HG02885 (cell line): Measurements from ENCODE around the gene CYFIP1.

Experiments
- ATAC-seq: cut with Tn5 transposase; IDR thresholded peaks from one replicate; pipeline ENCODE4 v1.9.1; 2021; ENCODE audit warnings: mild to moderate bottlenecking; ENCODE audit not compliant: unreplicated experiment, poor library complexity

CYFIP1 gene

DNA sequence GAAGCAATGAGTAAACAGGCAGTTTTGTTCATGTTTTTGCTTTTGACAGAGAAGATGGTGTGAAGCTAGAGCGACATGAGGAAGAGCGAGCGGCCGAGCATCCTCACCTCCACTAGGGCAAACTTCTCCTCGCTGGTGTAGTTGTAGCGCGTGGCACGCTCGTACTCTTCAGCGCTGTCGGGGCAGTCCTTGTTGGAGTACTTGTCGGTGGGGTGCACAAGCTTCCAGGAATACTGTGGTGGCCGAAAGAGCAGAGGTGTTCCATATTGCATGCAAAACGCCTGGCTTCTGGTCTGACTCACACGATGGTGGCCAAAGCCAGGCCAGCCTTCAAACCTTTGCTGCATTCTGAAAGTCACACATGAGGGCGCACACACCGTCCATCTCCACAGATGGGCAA, 54.3 kb downstream of the CYFIP1 start:
- no peak for ATAC-seq

DNA sequence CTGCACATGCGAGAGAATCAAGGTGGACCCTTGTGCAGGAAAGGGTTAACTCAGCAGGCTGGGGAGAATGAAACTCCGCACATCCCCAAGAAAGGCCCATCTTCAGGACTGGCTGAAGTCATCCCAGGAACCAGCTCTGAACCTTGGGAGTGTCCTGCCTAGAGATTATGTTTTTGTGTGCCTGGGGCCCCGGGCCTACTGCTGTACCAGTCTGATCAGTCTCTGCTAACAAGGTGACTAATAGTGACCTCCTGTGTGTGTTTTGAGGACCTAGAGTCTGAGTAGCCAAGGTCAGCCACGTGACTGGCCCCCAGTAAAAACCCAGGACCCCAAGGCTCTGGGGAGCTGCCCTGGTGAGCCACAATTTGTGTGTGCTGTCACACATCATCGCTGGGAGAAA, 58.2 kb downstream of the CYFIP1 start:
- ATAC-seq: no peak

DNA sequence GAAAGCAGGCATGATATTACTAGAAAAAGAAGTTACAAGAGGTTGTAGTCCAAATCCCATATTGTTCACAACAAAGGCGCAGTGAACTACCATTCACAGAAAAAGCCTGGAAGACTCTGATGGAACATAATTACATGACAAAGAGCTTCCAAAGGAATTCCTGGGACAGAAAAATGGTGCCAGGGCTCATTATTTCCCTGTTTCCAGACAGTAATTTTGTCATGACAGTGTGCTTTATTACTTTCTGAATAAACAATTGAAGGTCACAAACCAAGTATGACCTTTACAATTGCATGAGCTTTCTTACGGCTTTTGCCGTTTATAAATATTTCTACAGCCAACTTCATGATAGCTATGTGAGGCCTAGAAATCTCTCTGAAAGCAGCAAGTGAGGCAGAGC, 61.0 kb downstream of the CYFIP1 start:
- ATAC-seq: no peak

DNA sequence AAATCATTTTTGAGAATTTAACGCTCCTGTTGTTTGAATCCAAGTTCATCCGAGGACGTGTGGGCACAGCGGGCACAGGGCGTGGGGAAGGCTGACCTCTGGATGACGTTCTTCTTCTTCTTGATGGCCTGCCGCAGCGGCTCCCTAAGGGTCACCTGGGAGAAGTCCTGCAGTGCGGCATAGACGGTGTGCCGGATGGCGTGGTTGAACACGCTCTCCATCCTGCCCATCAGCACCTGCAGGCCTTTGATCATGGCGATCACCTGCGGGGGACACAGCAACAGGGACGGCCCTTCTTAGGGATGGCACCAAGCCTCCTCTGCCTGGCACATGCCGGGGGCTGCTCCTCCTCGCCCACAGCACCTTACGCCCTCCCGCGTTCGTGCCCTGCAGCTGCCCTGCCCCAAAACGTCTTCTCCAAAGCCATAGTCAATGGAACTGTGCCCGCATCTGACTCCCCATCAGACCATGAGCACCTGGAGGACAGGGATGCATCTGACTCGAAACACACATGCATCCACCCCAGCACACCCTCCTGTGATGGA, 61.5 kb downstream of the CYFIP1 start:
- no peak for ATAC-seq

DNA sequence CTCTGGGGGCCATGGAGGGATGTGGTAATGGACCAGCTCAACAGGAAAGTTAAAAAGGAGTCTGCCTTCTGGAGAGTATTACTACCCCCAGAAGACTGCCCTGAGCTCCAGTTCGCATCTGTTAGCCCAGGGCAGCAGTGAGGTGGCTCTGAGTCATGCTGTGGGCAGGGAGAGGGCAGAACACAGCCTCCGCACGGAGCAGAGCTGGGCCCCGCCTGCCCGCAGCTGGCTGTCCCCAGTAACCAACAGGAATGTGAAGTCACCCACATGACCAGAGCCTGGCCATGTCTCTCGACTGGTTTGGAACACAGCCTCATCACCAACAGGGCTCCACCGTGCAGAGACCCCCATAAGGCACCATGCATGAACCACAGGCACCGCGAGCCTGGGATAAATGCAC, 62.1 kb downstream of the CYFIP1 start:
- no peak for ATAC-seq

DNA sequence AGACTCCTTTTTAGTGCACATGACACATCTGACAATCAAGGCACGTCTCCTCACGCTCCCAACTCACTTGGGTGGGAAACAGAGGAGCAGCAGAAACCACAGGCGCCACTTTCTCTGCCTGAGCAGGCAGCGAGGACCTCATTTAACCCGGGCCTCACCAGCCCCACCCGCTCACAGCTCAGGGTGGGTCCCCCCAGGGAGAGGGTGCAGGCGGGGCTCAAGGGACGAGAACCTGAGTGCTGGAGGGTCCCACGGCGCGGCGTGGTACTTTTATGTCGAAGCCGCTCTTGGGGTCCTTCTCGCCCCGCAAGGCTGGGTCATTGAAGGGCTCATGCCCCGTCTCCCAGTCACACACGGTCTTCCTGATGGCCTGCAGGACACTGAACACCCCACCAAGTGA, 62.6 kb downstream of the CYFIP1 start:
- ATAC-seq: no peak

DNA sequence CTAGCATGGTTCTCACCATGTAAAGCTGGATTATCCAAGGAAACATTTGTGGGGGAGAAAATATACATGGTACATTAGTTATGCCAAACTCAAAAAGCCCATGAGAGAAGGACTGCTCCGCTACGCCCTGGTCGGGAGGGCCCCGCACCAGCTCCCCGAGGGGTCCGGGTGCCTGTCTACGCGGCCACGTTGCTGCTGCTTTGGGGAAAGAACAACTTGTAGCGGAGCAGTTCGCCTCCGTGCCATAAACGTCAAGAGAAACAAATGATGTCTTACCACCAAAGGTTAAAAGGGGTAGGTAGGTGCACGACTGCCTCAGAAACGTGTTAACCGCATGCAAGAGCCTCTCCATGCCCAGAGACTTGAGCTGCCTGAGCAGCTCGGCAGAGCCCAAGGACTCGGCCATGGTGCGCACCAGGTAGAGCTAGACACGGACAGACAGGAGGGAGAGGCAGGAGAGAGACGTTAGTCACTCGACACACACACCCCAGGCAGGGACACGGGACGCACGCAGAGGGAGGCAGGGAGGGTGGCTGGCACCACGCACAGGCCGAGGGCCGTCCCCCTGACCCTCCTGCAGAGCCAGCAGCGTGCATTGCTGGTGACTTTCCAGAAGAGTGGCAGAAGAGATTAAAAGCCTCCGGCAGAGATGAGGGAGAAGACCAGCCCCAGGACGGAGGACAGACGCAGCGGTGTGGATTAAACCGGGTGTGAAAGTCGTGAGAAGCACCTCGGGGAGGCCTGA, 63.4 kb downstream of the CYFIP1 start:
- no peak for ATAC-seq

DNA sequence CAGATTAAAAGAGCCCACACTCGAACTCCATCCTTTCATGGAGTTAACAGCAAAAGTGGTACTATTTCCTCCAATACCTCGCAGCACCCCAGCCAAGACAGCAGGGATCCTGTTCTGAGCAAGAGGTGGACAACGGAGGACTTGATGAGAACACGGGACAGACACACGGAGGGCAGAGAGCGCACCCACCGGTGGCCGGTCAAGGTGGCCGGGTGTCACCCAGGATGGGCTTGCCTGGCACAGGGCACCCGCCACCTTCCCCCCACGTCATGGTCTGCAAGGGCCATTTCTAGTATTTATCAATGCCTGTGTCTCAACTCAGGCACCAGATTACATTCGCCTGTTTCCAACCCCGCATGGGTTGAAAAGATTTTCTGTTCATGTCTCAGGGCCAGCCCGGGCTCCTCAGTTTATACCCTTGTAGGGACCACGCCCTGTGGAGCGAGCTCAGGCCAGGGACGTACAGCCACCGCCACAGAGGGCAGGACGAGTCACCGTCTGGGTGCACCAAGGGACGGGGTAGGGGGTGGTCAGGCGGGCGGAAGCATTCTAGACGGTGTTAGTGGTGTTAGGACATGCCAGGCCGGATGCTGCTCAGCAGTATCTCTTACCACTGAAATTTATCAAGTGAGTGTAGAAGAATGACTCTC, 64.2 kb downstream of the CYFIP1 start:
- ATAC-seq: no peak

DNA sequence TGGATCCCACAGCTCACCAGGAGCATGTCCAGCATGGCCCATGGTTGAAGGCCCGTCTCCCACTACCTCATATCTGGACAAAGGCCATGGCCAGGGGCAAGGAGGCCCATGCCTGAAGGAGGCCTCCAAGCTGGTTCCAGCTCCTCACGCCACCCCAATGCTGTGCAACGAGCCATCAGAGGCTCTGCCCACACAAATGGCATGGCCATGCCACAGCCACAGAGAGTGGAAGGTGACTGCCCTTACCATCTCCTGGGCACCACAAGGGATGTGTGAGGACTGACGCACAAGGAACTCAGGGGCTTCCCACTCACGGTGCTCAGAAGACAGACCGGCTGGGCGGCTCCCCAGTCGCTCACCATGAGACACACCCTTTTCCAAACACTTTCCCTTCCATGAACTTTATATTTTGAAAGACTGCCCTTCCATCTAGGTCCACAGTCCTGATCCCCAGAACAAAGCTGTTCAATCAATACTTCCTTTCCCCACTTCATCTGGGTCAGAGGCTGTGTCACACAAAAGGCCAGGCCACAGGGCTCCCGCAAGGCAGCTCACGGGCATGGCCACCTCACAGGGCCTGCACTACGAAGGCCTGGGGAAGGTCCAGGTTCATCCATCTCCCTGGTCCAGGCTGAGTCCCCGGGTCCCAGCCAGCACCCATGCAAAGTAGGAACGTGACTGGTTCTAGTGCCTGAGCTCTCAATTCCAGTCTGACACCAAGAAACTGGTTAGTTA, 66.4 kb downstream of the CYFIP1 start:
- ATAC-seq: no peak

DNA sequence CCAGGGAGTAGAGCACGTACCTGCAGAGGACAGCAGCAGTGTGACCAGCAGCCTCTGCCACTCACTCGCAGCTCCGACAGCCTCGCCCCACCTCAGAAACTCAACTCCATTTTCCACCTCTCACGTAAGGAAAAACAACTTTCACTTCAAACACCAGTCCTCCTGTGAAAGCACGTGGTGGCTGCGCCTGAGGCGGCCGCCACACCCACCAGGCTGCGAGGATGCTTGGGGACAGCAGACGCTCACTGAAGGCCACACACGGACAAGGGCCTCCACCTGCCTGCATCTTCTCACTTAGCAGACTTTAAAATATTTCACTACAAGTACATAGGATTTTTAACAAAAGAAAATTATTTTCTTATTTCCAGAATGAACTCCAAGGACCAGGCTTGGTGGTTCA, 67.9 kb downstream of the CYFIP1 start:
- no peak for ATAC-seq

DNA sequence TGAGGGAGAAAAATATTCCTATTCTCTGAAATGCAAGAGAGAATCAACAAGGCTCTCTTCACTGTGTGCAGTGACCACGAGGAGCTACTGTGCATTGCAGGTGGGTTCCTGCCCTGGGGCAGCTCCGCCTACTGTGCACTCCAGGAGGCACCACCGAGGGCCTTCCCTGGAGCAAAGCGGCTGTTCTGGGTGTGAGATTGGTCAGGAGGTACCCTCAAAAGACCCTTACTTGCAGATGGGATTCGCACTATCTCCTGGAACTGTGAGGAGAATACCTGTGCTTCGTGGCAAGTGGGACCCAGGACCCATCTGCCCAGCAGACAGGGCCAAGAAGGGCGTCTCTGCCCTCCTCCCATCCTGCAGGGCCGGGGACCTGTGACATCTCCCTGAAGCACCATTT, 68.9 kb downstream of the CYFIP1 start:
- no peak for ATAC-seq

DNA sequence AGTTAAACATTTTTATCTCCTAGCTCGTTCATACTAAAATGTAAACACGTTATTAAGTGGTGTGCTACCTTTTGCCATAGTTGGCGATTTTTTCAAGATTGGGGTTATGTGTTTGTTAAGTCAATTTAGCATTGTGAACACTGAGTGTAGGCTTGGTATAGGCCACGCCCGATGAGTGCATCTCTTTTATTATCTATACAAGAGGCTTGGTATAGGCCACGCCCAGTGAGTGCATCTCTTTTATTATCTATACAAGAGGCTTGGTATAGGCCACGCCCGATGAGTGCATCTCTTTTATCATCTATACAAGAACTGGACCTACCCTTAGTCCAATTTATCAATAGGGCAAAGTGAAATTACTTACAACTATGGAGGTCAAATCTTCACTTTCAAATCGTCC, 71.3 kb downstream of the CYFIP1 start:
- no peak for ATAC-seq

DNA sequence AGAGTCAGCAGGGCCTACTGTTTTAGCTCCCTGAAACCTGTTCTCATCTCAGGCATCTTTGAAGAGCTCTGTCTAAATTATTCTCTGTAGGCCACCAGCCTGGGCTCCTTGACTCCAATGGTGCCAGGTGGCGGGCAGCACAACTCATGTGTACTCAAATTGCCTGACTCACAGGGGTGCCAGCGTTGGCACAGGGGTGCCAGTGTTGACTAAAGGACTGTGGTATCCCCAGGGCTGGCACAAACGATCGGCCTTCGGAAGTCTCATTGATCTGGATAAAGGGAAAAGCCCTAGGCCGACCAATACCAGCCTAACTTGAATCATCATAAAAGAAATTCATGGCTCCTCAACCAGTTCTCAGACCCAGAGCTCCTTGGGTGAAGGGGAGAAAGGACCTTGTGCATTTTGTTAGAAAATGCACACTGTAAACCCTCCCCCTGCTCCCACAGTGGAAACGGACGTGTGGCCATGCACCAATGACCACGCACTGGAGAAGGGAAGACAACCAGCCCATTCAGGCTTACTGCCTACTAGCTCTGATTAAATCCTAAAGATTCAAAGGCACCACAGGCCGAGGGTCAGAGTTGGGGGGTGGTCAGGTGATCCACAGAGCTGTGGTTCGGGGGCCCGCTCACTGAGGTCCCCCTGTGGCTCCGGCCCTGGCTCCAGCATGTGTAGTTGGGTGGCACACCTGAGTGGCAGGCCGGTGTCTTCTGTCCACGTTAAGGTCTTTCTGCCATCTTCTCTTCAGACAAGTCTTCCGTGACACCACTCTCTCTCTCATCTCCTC, 72.8 kb downstream of the CYFIP1 start:
- no peak for ATAC-seq

DNA sequence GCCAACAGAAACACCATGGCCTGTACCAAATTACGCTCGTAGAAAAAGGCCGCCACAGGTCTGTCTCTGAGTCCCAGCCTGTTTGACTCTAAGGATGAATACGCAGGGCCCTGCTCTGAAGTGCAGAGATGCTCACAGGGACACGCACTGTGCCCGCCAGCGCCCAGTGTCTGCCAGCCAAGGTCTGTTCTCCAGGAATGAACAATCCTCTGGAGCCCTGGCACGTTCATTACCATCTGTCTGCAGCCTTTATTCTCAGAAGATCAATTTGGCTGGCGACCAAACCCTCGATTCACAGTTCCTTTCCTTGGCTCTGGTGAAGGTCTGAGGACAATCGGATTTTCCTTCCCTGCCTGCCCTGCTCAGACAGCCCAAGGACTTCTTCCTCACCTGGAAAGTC, 75.4 kb downstream of the CYFIP1 start:
- no peak for ATAC-seq

DNA sequence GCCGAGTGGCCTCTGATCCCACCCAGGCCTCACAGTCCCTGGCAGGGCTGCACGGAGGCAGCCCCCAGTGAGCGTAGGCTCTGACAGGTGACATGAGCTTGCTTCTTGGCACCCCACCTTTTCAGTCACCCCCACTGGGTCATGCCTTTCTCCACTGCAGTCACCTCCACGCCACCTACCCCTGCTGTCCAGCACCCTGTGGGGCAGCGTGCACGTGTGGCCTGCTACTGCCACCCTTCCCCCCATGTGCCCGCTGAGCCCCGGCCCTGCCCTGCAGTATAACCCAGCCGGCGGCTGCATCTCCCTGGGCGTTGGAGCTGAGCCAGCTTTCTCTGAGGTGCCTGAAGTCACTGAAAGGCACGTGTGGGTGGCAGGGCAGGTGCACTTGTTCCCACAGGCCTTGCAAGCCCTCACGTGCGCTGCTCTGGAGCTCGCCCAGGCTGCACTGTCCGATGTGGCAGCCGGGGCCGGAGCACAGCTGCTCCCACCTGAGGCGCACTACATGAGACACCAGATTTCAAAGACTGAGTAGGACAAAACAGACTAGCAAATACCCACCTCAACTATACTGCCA, 76.1 kb downstream of the CYFIP1 start:
- ATAC-seq: no peak

DNA sequence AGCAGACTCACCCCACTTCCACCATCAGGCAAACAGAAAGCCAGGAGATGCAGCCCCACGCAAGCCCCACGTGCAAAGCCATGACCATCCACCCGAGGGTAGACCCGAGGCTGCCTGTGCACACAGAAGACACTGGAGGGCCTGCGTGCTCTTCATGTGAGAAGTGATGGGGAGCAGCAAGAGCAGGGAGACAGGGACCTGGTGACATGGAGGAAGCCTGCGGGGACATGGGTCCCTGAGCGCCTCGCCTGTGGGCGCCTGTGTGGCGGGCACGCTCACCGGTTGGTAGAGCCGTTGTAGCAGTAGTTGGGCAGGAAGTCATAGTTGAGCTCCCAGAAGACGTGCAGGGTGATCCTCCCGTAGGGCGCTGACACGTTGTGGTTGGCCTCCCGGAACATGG, 76.7 kb downstream of the CYFIP1 start:
- no peak for ATAC-seq

DNA sequence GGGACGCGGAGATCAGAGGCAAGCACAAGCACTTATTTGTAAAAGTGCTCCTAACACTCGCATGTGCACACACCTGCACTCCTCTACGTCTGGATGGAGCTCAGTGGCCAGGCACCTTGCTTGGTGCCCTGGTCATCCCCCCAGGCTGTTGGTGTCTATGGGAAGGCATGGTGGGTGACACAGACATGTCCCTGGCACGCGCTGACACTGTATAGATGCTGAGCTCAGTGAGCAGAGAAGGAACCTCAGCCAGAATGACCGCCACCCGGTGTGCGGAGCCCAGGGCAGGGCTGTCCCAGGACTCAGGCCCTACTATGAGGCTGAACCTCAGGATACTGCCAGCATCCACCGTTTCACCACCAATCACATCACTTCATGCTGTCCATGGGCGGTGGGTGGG, 77.2 kb downstream of the CYFIP1 start:
- ATAC-seq: no peak

DNA sequence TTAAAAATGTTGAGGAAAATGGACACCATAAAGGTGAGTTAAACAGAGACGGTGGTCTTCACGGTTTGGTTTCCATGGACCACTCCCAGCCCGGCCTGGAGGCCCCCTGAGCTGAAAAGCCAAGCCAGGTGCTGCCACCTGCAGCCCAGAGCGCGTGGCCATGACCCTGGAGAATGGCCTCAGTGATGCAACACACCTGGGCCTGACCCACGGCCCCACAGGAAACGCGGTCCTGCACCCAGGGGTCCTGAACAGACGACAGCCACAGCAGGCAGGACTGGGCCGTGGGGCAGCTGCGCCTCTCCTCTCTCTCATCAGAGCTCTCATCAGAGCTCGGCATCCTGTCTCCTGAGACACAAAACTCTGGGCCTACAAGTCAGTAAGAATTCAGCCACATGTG, 77.6 kb downstream of the CYFIP1 start:
- no peak for ATAC-seq

DNA sequence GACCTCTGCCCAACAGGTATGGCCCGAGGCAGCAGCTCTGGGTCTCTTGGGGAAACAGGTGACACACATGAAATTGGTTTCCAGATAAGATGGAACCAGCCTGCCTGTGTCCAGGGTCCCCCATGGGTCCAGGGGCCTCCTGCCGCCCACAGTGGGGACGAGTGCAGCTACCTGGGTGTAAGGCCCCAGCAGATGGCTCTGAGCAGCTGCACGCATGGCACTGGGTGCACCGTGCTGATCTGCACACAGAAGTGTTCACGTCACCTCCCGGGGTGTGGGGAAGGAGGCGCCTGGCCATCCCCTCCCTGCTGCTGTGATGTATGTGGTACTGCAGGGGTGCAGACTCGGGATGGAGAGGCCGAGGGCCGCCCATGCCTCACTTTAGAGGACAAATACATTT, 78.1 kb downstream of the CYFIP1 start:
- no peak for ATAC-seq

DNA sequence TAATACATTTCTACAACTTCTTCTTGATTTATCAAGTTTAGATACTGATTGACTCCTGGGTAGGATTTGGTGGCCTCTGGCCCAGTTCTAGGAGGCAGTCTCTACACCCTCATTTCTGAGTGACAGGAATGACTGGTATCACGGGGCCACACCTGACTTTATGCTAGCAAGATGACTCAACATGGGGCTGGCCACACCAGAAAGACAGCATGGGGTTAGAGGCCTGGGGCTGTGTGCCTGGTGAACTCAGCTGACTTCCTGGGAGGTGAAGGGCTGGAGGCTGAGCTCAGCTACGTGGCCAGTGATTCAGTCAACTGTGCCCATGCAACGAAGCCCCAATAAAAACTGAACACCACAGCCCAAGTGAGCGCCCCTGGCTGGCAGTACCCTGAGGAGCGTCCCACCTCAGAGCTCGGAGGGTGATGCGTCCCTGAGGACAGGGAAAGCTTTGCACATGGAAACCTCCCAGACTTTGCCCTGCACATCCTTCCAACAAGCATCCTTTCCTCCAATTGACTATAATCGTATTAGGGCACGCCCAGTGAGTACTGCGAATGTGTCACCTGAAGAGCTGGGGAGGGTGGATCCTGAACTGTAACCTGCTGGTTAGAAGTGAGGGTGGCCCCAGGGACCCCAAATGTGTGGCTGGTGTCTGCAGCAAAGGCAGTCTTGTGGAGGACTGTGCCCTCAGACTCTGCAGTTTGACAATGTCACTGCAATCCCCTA, 84.5 kb downstream of the CYFIP1 start:
- ATAC-seq: peak; percentile 88
